OCI-LY3 (cell line): ENCODE data around the gene RALGAPB.

Experiments
- CTCF ChIP-seq: fragments of 200-600, 300-600 bp; sonication (generic); IDR thresholded peaks from 2 replicates; pipeline ENCODE4 v1.5.1; 2014; ENCODE audit warnings: antibody characterized with exemption, low read length, low read depth
- EZH2phosphoT487 ChIP-seq: fragments of 200-600 bp; shearing (Covaris generic); IDR thresholded peaks from 2 replicates; pipeline ENCODE4 v1.6.1; 2018; ENCODE audit warnings: antibody characterized with exemption, mixed run types, low read depth

GRCh38 chr20:38523697-38524096, 51.1 kb downstream of the RALGAPB start:
- TF ChIP-seq CTCF (no peak), EZH2phosphoT487 (no peak)
